ENCODE data around the gene MSX1. TPM values are rescaled to one million over a fixed set of nuclear protein-coding genes. Genes with fewer than 3 reads are reported as not detected.

Gene MSX1
- total and polyA plus RNA-seq, 2 experiments from 2014 or later, result 0.61 TPM; not detected in 1

- no peaks in the 10 kb centered on the region for H3K9me2 ChIP-seq (ENCODE audit: insufficient read depth)
- H3K27me3 ChIP-seq (ENCODE audit: insufficient read depth), result peaks cover 96% of the 10 kb centered on the region
- Mint-ChIP-seq H3K27me3 (ENCODE audit: insufficient read depth, low read depth, poor library complexity) (peaks cover 95% of the 10 kb centered on the region), H3K4me1 (peaks cover 41% of the 10 kb centered on the region), H3K4me3 (no peak overlapping the region), H3K36me3 (ENCODE audit: low read depth) (no peaks in the 10 kb centered on the region), H3K27ac (no peak overlapping the region), H3K9me3 (peaks cover 9% of the 10 kb centered on the region; the same call in 2 of the 3 replicates)
- no peak for TF ChIP-seq ZNF114 (CRISPR knock-in tag; IDR thresholded peaks at IDR 0.05)
- TF ChIP-seq EZH2phosphoT487 (IDR thresholded peaks at IDR 0.05; ENCODE audit: unreplicated experiment), result peak; percentile 87
- TF ChIP-seq EZH2 (IDR thresholded peaks at IDR 0.05; ENCODE audit: low read depth, unreplicated experiment), result peak; percentile 61
- TF ChIP-seq JUNB (IDR thresholded peaks at IDR 0.05; ENCODE audit: unreplicated experiment), result no peak
- no peak for TF ChIP-seq NANOG (IDR thresholded peaks at IDR 0.05; ENCODE audit: borderline replicate concordance)
- no peak for TF ChIP-seq POLR2AphosphoS5 (IDR thresholded peaks at IDR 0.05; ENCODE audit: low read depth)
- TF ChIP-seq, protein P1, sequence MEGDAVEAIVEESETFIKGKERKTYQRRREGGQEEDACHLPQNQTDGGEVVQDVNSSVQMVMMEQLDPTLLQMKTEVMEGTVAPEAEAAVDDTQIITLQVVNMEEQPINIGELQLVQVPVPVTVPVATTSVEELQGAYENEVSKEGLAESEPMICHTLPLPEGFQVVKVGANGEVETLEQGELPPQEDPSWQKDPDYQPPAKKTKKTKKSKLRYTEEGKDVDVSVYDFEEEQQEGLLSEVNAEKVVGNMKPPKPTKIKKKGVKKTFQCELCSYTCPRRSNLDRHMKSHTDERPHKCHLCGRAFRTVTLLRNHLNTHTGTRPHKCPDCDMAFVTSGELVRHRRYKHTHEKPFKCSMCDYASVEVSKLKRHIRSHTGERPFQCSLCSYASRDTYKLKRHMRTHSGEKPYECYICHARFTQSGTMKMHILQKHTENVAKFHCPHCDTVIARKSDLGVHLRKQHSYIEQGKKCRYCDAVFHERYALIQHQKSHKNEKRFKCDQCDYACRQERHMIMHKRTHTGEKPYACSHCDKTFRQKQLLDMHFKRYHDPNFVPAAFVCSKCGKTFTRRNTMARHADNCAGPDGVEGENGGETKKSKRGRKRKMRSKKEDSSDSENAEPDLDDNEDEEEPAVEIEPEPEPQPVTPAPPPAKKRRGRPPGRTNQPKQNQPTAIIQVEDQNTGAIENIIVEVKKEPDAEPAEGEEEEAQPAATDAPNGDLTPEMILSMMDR (conservative IDR thresholded peaks at IDR 0.05; ENCODE audit: low read depth in 2 of 2), result no peak
- TF ChIP-seq, protein P2, sequence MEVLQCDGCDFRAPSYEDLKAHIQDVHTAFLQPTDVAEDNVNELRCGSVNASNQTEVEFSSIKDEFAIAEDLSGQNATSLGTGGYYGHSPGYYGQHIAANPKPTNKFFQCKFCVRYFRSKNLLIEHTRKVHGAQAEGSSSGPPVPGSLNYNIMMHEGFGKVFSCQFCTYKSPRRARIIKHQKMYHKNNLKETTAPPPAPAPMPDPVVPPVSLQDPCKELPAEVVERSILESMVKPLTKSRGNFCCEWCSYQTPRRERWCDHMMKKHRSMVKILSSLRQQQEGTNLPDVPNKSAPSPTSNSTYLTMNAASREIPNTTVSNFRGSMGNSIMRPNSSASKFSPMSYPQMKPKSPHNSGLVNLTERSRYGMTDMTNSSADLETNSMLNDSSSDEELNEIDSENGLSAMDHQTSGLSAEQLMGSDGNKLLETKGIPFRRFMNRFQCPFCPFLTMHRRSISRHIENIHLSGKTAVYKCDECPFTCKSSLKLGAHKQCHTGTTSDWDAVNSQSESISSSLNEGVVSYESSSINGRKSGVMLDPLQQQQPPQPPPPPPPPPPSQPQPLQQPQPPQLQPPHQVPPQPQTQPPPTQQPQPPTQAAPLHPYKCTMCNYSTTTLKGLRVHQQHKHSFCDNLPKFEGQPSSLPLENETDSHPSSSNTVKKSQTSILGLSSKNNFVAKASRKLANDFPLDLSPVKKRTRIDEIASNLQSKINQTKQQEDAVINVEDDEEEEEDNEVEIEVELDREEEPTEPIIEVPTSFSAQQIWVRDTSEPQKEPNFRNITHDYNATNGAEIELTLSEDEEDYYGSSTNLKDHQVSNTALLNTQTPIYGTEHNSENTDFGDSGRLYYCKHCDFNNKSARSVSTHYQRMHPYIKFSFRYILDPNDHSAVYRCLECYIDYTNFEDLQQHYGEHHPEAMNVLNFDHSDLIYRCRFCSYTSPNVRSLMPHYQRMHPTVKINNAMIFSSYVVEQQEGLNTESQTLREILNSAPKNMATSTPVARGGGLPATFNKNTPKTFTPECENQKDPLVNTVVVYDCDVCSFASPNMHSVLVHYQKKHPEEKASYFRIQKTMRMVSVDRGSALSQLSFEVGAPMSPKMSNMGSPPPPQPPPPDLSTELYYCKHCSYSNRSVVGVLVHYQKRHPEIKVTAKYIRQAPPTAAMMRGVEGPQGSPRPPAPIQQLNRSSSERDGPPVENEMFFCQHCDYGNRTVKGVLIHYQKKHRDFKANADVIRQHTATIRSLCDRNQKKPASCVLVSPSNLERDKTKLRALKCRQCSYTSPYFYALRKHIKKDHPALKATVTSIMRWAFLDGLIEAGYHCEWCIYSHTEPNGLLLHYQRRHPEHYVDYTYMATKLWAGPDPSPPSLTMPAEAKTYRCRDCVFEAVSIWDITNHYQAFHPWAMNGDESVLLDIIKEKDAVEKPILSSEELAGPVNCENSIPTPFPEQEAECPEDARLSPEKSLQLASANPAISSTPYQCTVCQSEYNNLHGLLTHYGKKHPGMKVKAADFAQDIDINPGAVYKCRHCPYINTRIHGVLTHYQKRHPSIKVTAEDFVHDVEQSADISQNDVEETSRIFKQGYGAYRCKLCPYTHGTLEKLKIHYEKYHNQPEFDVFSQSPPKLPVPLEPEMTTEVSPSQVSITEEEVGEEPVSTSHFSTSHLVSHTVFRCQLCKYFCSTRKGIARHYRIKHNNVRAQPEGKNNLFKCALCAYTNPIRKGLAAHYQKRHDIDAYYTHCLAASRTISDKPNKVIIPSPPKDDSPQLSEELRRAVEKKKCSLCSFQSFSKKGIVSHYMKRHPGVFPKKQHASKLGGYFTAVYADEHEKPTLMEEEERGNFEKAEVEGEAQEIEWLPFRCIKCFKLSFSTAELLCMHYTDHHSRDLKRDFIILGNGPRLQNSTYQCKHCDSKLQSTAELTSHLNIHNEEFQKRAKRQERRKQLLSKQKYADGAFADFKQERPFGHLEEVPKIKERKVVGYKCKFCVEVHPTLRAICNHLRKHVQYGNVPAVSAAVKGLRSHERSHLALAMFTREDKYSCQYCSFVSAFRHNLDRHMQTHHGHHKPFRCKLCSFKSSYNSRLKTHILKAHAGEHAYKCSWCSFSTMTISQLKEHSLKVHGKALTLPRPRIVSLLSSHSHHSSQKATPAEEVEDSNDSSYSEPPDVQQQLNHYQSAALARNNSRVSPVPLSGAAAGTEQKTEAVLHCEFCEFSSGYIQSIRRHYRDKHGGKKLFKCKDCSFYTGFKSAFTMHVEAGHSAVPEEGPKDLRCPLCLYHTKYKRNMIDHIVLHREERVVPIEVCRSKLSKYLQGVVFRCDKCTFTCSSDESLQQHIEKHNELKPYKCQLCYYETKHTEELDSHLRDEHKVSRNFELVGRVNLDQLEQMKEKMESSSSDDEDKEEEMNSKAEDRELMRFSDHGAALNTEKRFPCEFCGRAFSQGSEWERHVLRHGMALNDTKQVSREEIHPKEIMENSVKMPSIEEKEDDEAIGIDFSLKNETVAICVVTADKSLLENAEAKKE (CRISPR knock-in tag; IDR thresholded peaks at IDR 0.05), result no peak
- 0 out of 2 replicates have a peak overlapping the region, but pooled peaks have one; percentile 23 for H3K4me3 ChIP-seq
- peaks cover 38% of the 10 kb centered on the region for H4K20me1 ChIP-seq (replicated peaks; ENCODE audit: insufficient read depth)
- no peaks in the 10 kb centered on the region for H3K79me2 ChIP-seq (replicated peaks; ENCODE audit: insufficient read depth)
- H3F3A ChIP-seq (replicated peaks; ENCODE audit: low read depth), result peaks cover 28% of the 10 kb centered on the region; the same call in 1 of the 2 replicates
- H3K36me3 ChIP-seq (ENCODE audit: insufficient read depth), result no peaks in the 10 kb centered on the region
- peaks cover 39% of the 10 kb centered on the region for H3K4me1 ChIP-seq (ENCODE audit: insufficient read depth)
- no peak overlapping the region for H2AFZ ChIP-seq
- peak; percentile 36 for DNase-seq (ENCODE audit: low spot score)
- no peak overlapping the region for H3K27ac ChIP-seq (ENCODE audit: low read depth)
- ATAC-seq, result no peak
- H3K4me2 ChIP-seq, result peak overlapping the region; percentile 48; the same call in 1 of the 2 replicates
These were observed 4.7 kb upstream of the MSX1 start for GRCh38 chr4:4854649-4855295.

Data from GM23338 (cell line).